ES-I3 (cell line): ENCODE measurements around the gene REG4.
"Not testable (repeated sequence)": the region's sequence is repeated elsewhere in the genome, so short reads cannot be mapped to it uniquely, and the experiment has no call there.

Source experiments
- H3K36me3 ChIP-seq: 2 replicates; pipeline ENCODE4 v1.6.1; 2013; ENCODE audit warnings: mild to moderate bottlenecking, low read length, control low read depth, moderate library complexity; ENCODE audit not compliant: insufficient read depth
- H3K4me1 ChIP-seq: 2 replicates; pipeline ENCODE4 v1.6.1; 2013; ENCODE audit warnings: mild to moderate bottlenecking, control low read depth, low read length; ENCODE audit not compliant: insufficient read depth
- H3K9ac ChIP-seq: 2 replicates; pipeline ENCODE4 v1.6.1; 2013; ENCODE audit warnings: low read depth, mild to moderate bottlenecking, low read length, moderate library complexity
- H3K9me3 ChIP-seq: 2 replicates; pipeline ENCODE4 v1.6.1; 2013; ENCODE audit warnings: mild to moderate bottlenecking, low read length, moderate library complexity; ENCODE audit not compliant: control insufficient read depth, insufficient read depth

Gene REG4

GRCh38 chr1:119811387-119811786 lies at the start of gene REG4:
REG4 (minus strand) TSS chr1:119811460; CDS start chr1:119808769, 2,691 bp downstream.
- no peaks in the 10 kb centered on the region for H3K4me1 ChIP-seq
- no peak within 1 kb of the TSS for H3K9ac ChIP-seq
- no peaks in the 10 kb centered on the region for H3K9me3 ChIP-seq
- no peaks in the 10 kb centered on the region for H3K36me3 ChIP-seq

- Histone ChIP-seq H3K4me1 (no peaks in the 10 kb centered on the region), H3K36me3 (no peaks in the 10 kb centered on the region), H3K9ac (no peak overlapping the region), H3K9me3 (no peaks in the 10 kb centered on the region)
Measured at GRCh38 chr1:119859647-119860046, 48.4 kb upstream of the REG4 start.

GRCh38 chr1:119858556-119859214 lies 47.4 kb upstream of the REG4 start:
- not testable (repeated sequence) for H3K9ac ChIP-seq, H3K36me3 ChIP-seq, H3K9me3 ChIP-seq, H3K4me1 ChIP-seq

GRCh38 chr1:119858126-119858525 lies 46.9 kb upstream of the REG4 start:
- no peaks in the 10 kb centered on the region; the same call in 1 of the 2 replicates for H3K36me3 ChIP-seq
- no peak overlapping the region for H3K9ac ChIP-seq
- no peaks in the 10 kb centered on the region for H3K4me1 ChIP-seq
- H3K9me3 ChIP-seq, result no peaks in the 10 kb centered on the region

GRCh38 chr1:119853155-119853554 lies 41.9 kb upstream of the REG4 start:
- Histone ChIP-seq H3K36me3 (no peaks in the 10 kb centered on the region; the same call in 1 of the 2 replicates), H3K4me1 (no peaks in the 10 kb centered on the region), H3K9me3 (no peaks in the 10 kb centered on the region), H3K9ac (no peak overlapping the region)

GRCh38 chr1:119844206-119844605 lies 32.9 kb upstream of the REG4 start:
- not testable (repeated sequence) for H3K4me1 ChIP-seq, H3K9ac ChIP-seq, H3K36me3 ChIP-seq

GRCh38 chr1:119841306-119841705 lies 30.0 kb upstream of the REG4 start:
- no peak overlapping the region for H3K9ac ChIP-seq
- H3K36me3 ChIP-seq, result no peaks in the 10 kb centered on the region
- no peaks in the 10 kb centered on the region for H3K4me1 ChIP-seq
- no peaks in the 10 kb centered on the region for H3K9me3 ChIP-seq

More at GRCh38 chr1:119844206-119844605, 32.9 kb upstream of the REG4 start:
- not testable (repeated sequence) for H3K9me3 ChIP-seq

GRCh38 chr1:119840745-119841144 lies 29.5 kb upstream of the REG4 start:
- no peaks in the 10 kb centered on the region for H3K4me1 ChIP-seq
- H3K9ac ChIP-seq, result no peak overlapping the region
- H3K9me3 ChIP-seq, result no peaks in the 10 kb centered on the region
- H3K36me3 ChIP-seq, result no peaks in the 10 kb centered on the region

GRCh38 chr1:119838236-119838635 lies 27.0 kb upstream of the REG4 start:
- H3K36me3 ChIP-seq, result no peaks in the 10 kb centered on the region
- H3K9ac ChIP-seq, result no peak overlapping the region
- H3K4me1 ChIP-seq, result no peaks in the 10 kb centered on the region
- H3K9me3 ChIP-seq, result no peaks in the 10 kb centered on the region

GRCh38 chr1:119834990-119835389 lies 23.7 kb upstream of the REG4 start:
- Histone ChIP-seq H3K4me1 (peaks cover 5% of the 10 kb centered on the region), H3K9ac (no peak overlapping the region), H3K9me3 (no peaks in the 10 kb centered on the region), H3K36me3 (no peaks in the 10 kb centered on the region)

- Histone ChIP-seq H3K9ac (no peak overlapping the region), H3K4me1 (peaks cover 5% of the 10 kb centered on the region), H3K36me3 (no peaks in the 10 kb centered on the region), H3K9me3 (no peaks in the 10 kb centered on the region)
Measured at GRCh38 chr1:119831027-119831426, 19.8 kb upstream of the REG4 start.

- Histone ChIP-seq H3K9ac (no peak overlapping the region), H3K4me1 (peaks cover 5% of the 10 kb centered on the region), H3K36me3 (no peaks in the 10 kb centered on the region), H3K9me3 (no peaks in the 10 kb centered on the region)
Measured at GRCh38 chr1:119829625-119830024, 18.4 kb upstream of the REG4 start.

GRCh38 chr1:119829006-119829405 lies 17.7 kb upstream of the REG4 start:
- H3K36me3 ChIP-seq, H3K9me3 ChIP-seq, H3K4me1 ChIP-seq, H3K9ac ChIP-seq: not testable (repeated sequence)

GRCh38 chr1:119828266-119828665 lies 17.0 kb upstream of the REG4 start:
- Histone ChIP-seq H3K9me3 (no peaks in the 10 kb centered on the region), H3K9ac (no peak overlapping the region), H3K36me3 (no peaks in the 10 kb centered on the region), H3K4me1 (peaks cover 5% of the 10 kb centered on the region)

GRCh38 chr1:119827010-119827409 lies 15.8 kb upstream of the REG4 start:
- Histone ChIP-seq H3K9me3 (no peaks in the 10 kb centered on the region), H3K36me3 (no peaks in the 10 kb centered on the region), H3K9ac (no peak overlapping the region), H3K4me1 (no peaks in the 10 kb centered on the region)

- no peak overlapping the region for H3K9ac ChIP-seq
- no peaks in the 10 kb centered on the region for H3K4me1 ChIP-seq
- no peaks in the 10 kb centered on the region for H3K9me3 ChIP-seq
- H3K36me3 ChIP-seq, result no peaks in the 10 kb centered on the region
Measured at GRCh38 chr1:119822406-119822805, 11.1 kb upstream of the REG4 start.
